Ascending aorta (tissue), 2 donors: ENCODE measurements around the gene ZKSCAN7. TPM values are rescaled to one million over a fixed set of nuclear protein-coding genes. Genes with fewer than 3 reads are reported as not detected.

Experiments used
- DNase-seq, 2 donors: peaks; one replicate each; pipeline ENCODE4 v3.0.0-alpha.2; 2019; ENCODE audit warnings: low spot score in 2 of 2
- H3K27ac ChIP-seq, 2 donors: fragments of 200-600 bp; sonication (generic); one replicate each; pipeline ENCODE4 v1.5.1; 2016 to 2017; ENCODE audit warnings: mild to moderate bottlenecking in 1 of 2
- H3K27me3 ChIP-seq: fragments of 200-600 bp; sonication (generic); one replicate; pipeline ENCODE4 v1.5.1; 2017
- H3K36me3 ChIP-seq, 2 donors: fragments of 200-600 bp; sonication (generic); one replicate each; pipeline ENCODE4 v1.5.1; 2016
- H3K4me1 ChIP-seq, 2 donors: fragments of 200-600 bp; sonication (generic); one replicate each; pipeline ENCODE4 v1.5.1; 2016 to 2017; ENCODE audit warnings: mild to moderate bottlenecking in 1 of 2
- H3K4me3 ChIP-seq, 2 donors: fragments of 200-600 bp; sonication (generic); one replicate each; pipeline ENCODE4 v1.5.1; 2016 to 2017; ENCODE audit warnings: mild to moderate bottlenecking in 1 of 2
- H3K9me3 ChIP-seq, 2 donors: fragments of 200-600 bp; sonication (generic); one replicate each; pipeline ENCODE4 v1.5.1; 2016
- CTCF ChIP-seq, 3 experiments: fragments of 200-600 bp in 2 of 3; fragments of 450-650 bp in 1 of 3; sonication (generic) in 2 of 3; IDR thresholded peaks; one replicate each; pipeline ENCODE4 v1.5.1; 2016 to 2019; ENCODE audit warnings: antibody characterized with exemption in 3 of 3, mild to moderate bottlenecking in 1 of 3, moderate library complexity in 1 of 3
- intact Hi-C: fragments of 100-400 bp; cut with DNase I; formaldehyde crosslinking; loops from one replicate; pipeline ENCODE4 v1.15.1; 2023
- total RNA-seq: library from RNA; depleted of rRNA; stranded (reverse); fragments of >200 nt; gene quantifications from one replicate; pipeline ENCODE4 v1.1.0, GENCODE V29; 2016

Gene ZKSCAN7
- total RNA-seq, 1 donor from 2014 or later = not detected

DNA sequence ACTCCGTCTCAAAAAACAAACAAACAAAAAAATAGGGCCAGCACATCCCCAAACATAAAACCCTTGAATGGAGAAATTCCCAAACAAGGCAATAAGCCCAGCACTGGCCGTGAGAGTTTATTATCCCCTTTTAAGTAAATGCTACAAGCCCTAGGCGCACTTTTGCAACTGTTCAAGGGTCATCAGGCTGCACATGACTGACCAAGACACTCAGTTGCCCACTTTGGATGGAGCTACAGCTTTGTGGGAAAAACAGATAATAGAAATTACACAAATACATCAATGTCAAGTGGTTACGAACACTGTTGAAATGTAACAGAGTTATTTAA lies 43.8 kb upstream of the ZKSCAN7 start:
- DNase-seq = no peak
- peaks cover 0 to 11% of the 10 kb centered on the region in 2 donors for H3K4me1 ChIP-seq
- H3K27ac ChIP-seq = peak overlapping the region; percentile 89 to 94
- H3K36me3 ChIP-seq = peaks cover 0 to 5% of the 10 kb centered on the region in 2 donors
- peak overlapping the region; percentile 96 for H3K4me3 ChIP-seq
- H3K9me3 ChIP-seq = no peaks in the 10 kb centered on the region
- H3K27me3 ChIP-seq = no peaks in the 10 kb centered on the region
- intact Hi-C loops = loop anchor here (2.0 kb wide), 2 partner anchors 114 to 188 kb away; partner anchors contain the start of gene ZNF197
- no peak for TF ChIP-seq CTCF (IDR thresholded peaks at IDR 0.05)

DNA sequence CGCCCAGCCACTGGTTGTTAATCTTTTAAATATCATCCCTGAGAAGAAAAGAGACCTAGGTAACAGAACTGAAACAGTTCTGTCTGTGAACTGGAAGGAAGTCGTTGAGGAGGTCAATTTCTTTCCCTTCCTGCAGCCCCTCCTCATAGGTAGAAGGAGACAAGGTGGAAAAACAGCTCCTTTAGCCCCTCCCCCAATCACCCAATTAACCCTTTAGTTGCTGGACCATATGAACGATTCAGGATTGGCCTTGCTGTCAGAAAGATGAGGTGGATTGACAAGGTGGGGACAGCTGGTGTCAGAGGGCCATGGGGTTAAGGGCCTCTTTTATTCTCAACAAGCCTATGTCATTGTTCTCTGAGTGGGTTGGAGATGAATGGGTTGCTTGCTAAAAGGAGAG lies 41.5 kb upstream of the ZKSCAN7 start:
- Histone ChIP-seq H3K9me3 (no peaks in the 10 kb centered on the region), H3K4me3 (no peak overlapping the region), H3K36me3 (no peaks in the 10 kb centered on the region), H3K4me1 (peaks cover 0 to 11% of the 10 kb centered on the region in 2 donors), H3K27me3 (no peaks in the 10 kb centered on the region), H3K27ac (no peak overlapping the region)
- no peak for DNase-seq
- no peak for TF ChIP-seq CTCF (IDR thresholded peaks at IDR 0.05)
- intact Hi-C loops = no loop called here

DNA sequence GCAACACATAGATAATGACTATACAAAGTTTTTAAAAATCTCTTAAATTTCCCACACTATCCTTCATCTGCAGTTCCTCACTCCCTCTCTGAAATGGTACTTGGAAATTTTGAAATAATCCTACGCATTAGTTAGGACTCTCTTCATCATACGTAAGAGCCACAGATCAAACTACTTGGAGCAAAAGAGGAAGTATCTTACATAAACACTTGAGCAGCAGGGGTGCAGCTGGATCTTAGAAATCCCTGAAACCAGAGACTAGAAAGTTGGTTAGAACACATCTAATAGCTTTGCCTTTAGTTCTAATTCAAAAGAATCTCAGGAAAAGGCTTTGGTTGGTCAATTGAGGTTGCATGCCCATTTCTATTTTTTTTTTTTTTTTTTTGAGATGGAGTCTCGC lies 38.8 kb upstream of the ZKSCAN7 start:
- intact Hi-C loops = no loop called here
- no peak overlapping the region for H3K4me3 ChIP-seq
- H3K4me1 ChIP-seq = peaks cover 0 to under 1% of the 10 kb centered on the region in 2 donors
- no peak for TF ChIP-seq CTCF (IDR thresholded peaks at IDR 0.05)
- no peaks in the 10 kb centered on the region for H3K36me3 ChIP-seq
- DNase-seq = no peak
- H3K27me3 ChIP-seq = no peaks in the 10 kb centered on the region
- H3K27ac ChIP-seq = no peak overlapping the region
- H3K9me3 ChIP-seq = no peaks in the 10 kb centered on the region

- Histone ChIP-seq H3K4me1 (no peaks in the 10 kb centered on the region), H3K27ac (no peak overlapping the region), H3K4me3 (no peak overlapping the region), H3K9me3 (no peaks in the 10 kb centered on the region), H3K36me3 (no peaks in the 10 kb centered on the region), H3K27me3 (no peaks in the 10 kb centered on the region)
- no peak for TF ChIP-seq CTCF (IDR thresholded peaks at IDR 0.05)
- intact Hi-C loops = no loop called here
- DNase-seq = no peak
These were observed 36.2 kb upstream of the ZKSCAN7 start for GRCh38 chr3:44518782-44519156.

DNA sequence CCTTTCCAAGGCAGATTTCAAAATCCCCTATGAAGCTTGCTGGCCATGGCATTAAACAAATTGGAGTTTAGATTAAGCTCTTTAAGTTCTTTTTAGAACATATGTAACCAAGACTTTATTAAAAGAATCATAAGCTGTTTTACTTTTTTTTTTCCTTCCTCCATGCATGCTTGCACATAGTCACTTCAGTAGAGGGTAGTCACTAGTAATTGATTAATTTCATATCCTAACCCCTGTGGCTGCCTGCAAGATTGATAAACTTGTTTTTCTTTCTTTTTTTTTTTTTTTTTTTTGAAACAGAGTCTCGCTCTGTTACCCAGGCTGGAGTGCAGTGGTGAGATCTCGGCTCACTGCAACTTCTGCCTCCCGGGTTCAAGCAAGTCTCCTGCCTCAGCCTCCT lies 33.3 kb upstream of the ZKSCAN7 start:
- DNase-seq = no peak
- no peak for TF ChIP-seq CTCF (IDR thresholded peaks at IDR 0.05)
- Histone ChIP-seq H3K4me1 (no peaks in the 10 kb centered on the region), H3K9me3 (no peaks in the 10 kb centered on the region), H3K36me3 (no peaks in the 10 kb centered on the region), H3K4me3 (no peak overlapping the region), H3K27me3 (no peaks in the 10 kb centered on the region), H3K27ac (no peak overlapping the region)
- intact Hi-C loops = no loop called here

- no peak for DNase-seq
- intact Hi-C loops = no loop called here
- H3K27ac ChIP-seq = no peak overlapping the region
- H3K4me1 ChIP-seq = no peaks in the 10 kb centered on the region
- H3K27me3 ChIP-seq = no peaks in the 10 kb centered on the region
- H3K9me3 ChIP-seq = no peaks in the 10 kb centered on the region
- no peak overlapping the region for H3K4me3 ChIP-seq
- no peaks in the 10 kb centered on the region for H3K36me3 ChIP-seq
- TF ChIP-seq CTCF (IDR thresholded peaks at IDR 0.05) = no peak
These were observed 32.5 kb upstream of the ZKSCAN7 start for GRCh38 chr3:44522494-44522933.
